ENCODE data around the gene IMMT. TPM values are rescaled to one million over a fixed set of nuclear protein-coding genes. Genes with fewer than 3 reads are reported as not detected.

The IMMT gene
- total RNA-seq, 1 experiment from 2014 or later: 88.7 TPM

DNA sequence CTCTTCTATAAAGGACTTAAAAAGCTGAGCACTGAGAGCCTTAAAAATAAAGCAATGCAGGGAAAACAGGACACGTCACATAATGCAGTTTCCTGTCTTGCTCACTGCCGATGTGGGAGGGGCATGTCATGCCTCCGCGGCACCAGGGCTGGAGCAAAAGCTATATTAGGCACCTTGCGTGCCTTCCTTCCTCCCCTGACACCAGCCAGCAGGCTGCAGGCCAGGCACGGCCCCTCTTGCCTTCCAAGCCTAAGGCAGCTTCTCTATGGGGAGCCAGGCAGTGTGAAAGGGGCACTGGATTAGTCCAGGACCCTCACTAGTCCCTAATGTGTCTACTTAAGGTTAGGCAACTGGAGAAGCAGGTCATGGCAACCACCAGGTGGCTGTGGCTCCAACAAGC is 30.3 kb upstream of the IMMT start:
- Mint-ChIP-seq H3K36me3 (ENCODE audit: insufficient read depth, unreplicated experiment) (no peaks in the 10 kb centered on the region), H3K4me3 (ENCODE audit: low read depth, unreplicated experiment) (no peak overlapping the region), H3K27ac (ENCODE audit: unreplicated experiment) (no peak overlapping the region), H3K9me3 (ENCODE audit: low read depth, unreplicated experiment) (no peaks in the 10 kb centered on the region), H3K27me3 (ENCODE audit: unreplicated experiment) (no peaks in the 10 kb centered on the region), H3K4me1 (ENCODE audit: low read depth, unreplicated experiment) (no peaks in the 10 kb centered on the region)
- TF ChIP-seq, protein P1, sequence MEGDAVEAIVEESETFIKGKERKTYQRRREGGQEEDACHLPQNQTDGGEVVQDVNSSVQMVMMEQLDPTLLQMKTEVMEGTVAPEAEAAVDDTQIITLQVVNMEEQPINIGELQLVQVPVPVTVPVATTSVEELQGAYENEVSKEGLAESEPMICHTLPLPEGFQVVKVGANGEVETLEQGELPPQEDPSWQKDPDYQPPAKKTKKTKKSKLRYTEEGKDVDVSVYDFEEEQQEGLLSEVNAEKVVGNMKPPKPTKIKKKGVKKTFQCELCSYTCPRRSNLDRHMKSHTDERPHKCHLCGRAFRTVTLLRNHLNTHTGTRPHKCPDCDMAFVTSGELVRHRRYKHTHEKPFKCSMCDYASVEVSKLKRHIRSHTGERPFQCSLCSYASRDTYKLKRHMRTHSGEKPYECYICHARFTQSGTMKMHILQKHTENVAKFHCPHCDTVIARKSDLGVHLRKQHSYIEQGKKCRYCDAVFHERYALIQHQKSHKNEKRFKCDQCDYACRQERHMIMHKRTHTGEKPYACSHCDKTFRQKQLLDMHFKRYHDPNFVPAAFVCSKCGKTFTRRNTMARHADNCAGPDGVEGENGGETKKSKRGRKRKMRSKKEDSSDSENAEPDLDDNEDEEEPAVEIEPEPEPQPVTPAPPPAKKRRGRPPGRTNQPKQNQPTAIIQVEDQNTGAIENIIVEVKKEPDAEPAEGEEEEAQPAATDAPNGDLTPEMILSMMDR (IDR thresholded peaks at IDR 0.05; ENCODE audit: unreplicated experiment): no peak
- intact Hi-C loops (cut with micrococcal nuclease; ENCODE audit: unreplicated experiment): no loop called here
- CTCF ChIA-PET: no interaction called here
- BruUV-seq (replicated peaks): no TSS peak
- no peak for DNase-seq

DNA sequence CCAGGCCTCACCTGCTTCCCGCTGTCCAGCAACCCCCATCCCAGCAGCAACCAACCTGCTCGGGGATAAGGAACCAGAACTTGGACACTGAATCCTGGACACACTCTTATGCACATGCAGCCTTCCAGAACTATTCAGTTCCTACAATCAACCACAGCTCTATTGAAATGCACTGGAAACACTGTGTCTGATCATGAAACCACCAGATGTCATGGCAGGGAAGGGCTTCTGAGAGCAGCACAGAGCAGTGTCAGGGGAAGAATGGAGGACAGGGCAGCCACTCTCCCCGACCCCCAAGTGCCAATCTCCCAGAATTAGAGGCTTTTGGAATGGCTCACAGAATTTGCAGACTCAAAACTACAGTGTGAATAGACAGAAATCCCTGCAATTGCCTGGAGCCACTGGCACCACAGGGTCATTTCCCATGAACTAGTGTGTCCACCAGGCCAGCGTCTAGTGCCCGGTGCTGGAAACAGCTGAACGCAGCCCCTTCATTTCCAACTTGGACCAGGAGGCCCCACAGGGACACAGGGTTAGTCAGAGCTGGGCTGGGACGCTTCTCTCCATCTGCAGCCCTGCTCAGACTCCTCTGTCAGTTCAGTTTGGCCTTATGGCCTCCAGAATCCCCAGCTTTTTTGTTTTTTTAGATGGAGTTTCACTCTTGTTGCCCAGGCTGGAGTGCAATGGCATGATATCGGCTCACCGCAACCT is 29.5 kb upstream of the IMMT start:
- Mint-ChIP-seq H3K4me3 (ENCODE audit: low read depth, unreplicated experiment) (no peak overlapping the region), H3K27ac (ENCODE audit: unreplicated experiment) (no peak overlapping the region), H3K27me3 (ENCODE audit: unreplicated experiment) (no peaks in the 10 kb centered on the region), H3K9me3 (ENCODE audit: low read depth, unreplicated experiment) (no peaks in the 10 kb centered on the region), H3K4me1 (ENCODE audit: low read depth, unreplicated experiment) (no peaks in the 10 kb centered on the region), H3K36me3 (ENCODE audit: insufficient read depth, unreplicated experiment) (no peaks in the 10 kb centered on the region)
- intact Hi-C loops (cut with micrococcal nuclease; ENCODE audit: unreplicated experiment): loop anchor here (5.0 kb wide), 1 partner anchor 73 kb away; no protein-coding TSS in a partner anchor
- BruUV-seq (replicated peaks): no TSS peak
- CTCF ChIA-PET: no interaction called here
- no peak for DNase-seq
- TF ChIP-seq, protein P1 (IDR thresholded peaks at IDR 0.05; ENCODE audit: unreplicated experiment): no peak

DNA sequence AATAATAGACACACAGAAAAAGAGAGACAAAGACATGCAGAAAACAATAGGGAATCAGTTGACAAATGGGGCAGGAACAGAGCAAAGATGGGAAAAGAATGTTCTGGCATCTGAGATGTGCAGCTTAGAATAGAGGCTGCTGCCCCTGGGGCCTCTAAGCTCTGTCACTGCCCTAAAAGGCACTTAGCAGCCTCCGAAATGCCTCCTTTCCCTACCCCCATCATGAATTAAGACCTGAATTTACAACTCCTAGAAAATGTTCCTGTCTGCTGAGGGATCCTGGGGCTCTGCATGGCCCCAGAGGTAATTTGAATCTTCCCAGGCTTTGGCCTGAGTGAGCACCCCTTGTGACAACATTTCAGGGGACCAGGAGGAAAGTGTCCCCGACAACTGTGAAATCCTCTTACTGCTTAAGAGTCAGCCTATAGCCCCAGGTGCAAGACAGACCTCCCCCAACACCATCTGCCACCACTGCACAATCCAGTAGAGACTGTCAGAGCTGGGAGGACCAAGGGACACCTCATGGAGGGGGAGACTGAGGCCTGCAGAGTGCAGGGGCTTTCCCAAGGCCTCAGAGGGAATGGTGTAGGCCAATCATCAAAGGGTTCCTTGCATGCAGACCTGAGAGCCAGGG is 28.8 kb upstream of the IMMT start:
- no peaks in the 10 kb centered on the region for H3K36me3 Mint-ChIP-seq (ENCODE audit: insufficient read depth, unreplicated experiment)
- intact Hi-C loops (cut with micrococcal nuclease; ENCODE audit: unreplicated experiment): loop anchor here (5.0 kb wide), 1 partner anchor 73 kb away; no protein-coding TSS in a partner anchor
- no TSS peak for BruUV-seq (replicated peaks)
- H3K27me3 Mint-ChIP-seq (ENCODE audit: unreplicated experiment): no peaks in the 10 kb centered on the region
- H3K27ac Mint-ChIP-seq (ENCODE audit: unreplicated experiment): no peak overlapping the region
- no peaks in the 10 kb centered on the region for H3K9me3 Mint-ChIP-seq (ENCODE audit: low read depth, unreplicated experiment)
- no peaks in the 10 kb centered on the region for H3K4me1 Mint-ChIP-seq (ENCODE audit: low read depth, unreplicated experiment)
- H3K4me3 Mint-ChIP-seq (ENCODE audit: low read depth, unreplicated experiment): no peak overlapping the region
- DNase-seq: no peak
- TF ChIP-seq, protein P1 (IDR thresholded peaks at IDR 0.05; ENCODE audit: unreplicated experiment): no peak
- CTCF ChIA-PET: no interaction called here

DNA sequence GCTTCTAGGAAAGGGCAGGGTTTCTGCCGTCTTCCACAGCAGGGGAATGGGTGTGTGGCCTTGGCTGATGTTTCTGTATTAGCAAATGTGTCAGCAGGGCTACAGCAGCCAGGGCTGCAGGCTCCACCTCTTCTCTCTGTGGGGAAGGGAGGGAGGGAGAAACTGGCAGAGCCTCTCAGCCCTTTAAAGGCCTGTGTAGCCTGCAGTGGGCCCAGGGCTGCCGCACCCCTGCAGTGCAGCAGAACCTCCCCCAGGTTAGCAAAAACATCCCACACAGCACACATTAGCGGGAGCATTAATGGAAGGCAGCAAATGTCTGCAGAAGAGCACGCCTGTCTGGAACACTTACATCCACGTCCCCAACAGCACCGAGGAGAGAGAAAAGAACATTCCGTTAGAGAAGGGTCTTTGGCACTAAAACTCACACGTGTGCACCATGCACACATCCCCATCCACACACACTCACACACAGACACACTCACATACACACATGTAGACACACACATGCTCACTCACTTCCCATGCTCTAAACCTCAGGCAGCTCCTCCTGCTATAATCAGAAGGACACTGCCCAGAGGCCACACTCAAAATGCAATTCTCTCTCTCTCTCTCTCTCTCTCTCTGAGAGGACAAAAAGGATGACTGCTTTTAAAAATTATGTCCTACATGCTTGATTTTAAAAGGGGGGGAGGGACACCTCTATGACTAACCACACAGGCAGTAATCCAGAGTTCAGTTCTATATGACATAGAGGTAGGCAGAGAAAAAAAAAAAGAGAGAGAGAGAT is 28.1 kb upstream of the IMMT start:
- Mint-ChIP-seq H3K27me3 (ENCODE audit: unreplicated experiment) (no peaks in the 10 kb centered on the region), H3K4me1 (ENCODE audit: low read depth, unreplicated experiment) (no peaks in the 10 kb centered on the region), H3K9me3 (ENCODE audit: low read depth, unreplicated experiment) (no peaks in the 10 kb centered on the region), H3K36me3 (ENCODE audit: insufficient read depth, unreplicated experiment) (no peaks in the 10 kb centered on the region), H3K4me3 (ENCODE audit: low read depth, unreplicated experiment) (no peak overlapping the region), H3K27ac (ENCODE audit: unreplicated experiment) (no peak overlapping the region)
- intact Hi-C loops (cut with micrococcal nuclease; ENCODE audit: unreplicated experiment): loop anchor here (5.0 kb wide), 1 partner anchor 74 kb away; no protein-coding TSS in a partner anchor
- CTCF ChIA-PET: interaction anchor here (0.8 to 3.2 kb wide), 2 partner anchors 114 to 149 kb away, joined by 3 to 28 read pairs; no protein-coding TSS in a partner anchor
- no peak for DNase-seq
- BruUV-seq (replicated peaks): no TSS peak
- TF ChIP-seq, protein P1 (IDR thresholded peaks at IDR 0.05; ENCODE audit: unreplicated experiment): no peak

All from Calu3 (cell line).